Stimulated activated effector memory CD8-positive, alpha-beta T cell treated with anti-CD3 and anti-CD28 coated beads, Interleukin-12 subunit alpha, Interleukin-12 subunit beta, amount 100 ng/mL, for 72 hours (primary cell): ENCODE data around the gene ANAPC16.
A peak's percentile ranks its signal among the peaks of the same experiment; 100 is the strongest.

Experiments
- ATAC-seq: fragments of 150-1000 bp; cut with Tn5 transposase; 2 replicates; pipeline ENCODE4 v1.10.0; 2021
- DNase-seq, 2 donors: peaks; one replicate each; pipeline ENCODE4 v3.0.0; 2021 to 2022; ENCODE audit warnings: low spot score in 2 of 2
- H3K27ac Mint-ChIP-seq: one replicate; pipeline ENCODE4 v1.8.0; 2022; ENCODE audit warnings: mild to moderate bottlenecking, mixed read lengths
- H3K36me3 Mint-ChIP-seq: one replicate; pipeline ENCODE4 v1.8.0; 2022; ENCODE audit warnings: mild to moderate bottlenecking, mixed read lengths
- H3K4me1 Mint-ChIP-seq: one replicate; pipeline ENCODE4 v1.8.0; 2022; ENCODE audit warnings: mixed read lengths
- H3K4me3 Mint-ChIP-seq: one replicate; pipeline ENCODE4 v1.8.0; 2022; ENCODE audit warnings: mild to moderate bottlenecking, mixed read lengths
- H3K9me3 Mint-ChIP-seq: one replicate; pipeline ENCODE4 v1.8.0; 2022; ENCODE audit warnings: mixed read lengths

The ANAPC16 gene

GRCh38 chr10:72227826-72228225 lies 12.0 kb downstream of the ANAPC16 start:
- H3K27ac Mint-ChIP-seq = peak overlapping the region; percentile 23
- H3K4me1 Mint-ChIP-seq = peaks cover 39% of the 10 kb centered on the region
- H3K4me3 Mint-ChIP-seq = no peak overlapping the region
- DNase-seq (no peak), ATAC-seq (no peak)
- H3K36me3 Mint-ChIP-seq = peaks cover 97% of the 10 kb centered on the region
- no peaks in the 10 kb centered on the region for H3K9me3 Mint-ChIP-seq

- no peak overlapping the region for H3K4me3 Mint-ChIP-seq
- H3K9me3 Mint-ChIP-seq = no peaks in the 10 kb centered on the region
- DNase-seq = no peak
- no peak for ATAC-seq
- H3K27ac Mint-ChIP-seq = peak overlapping the region; percentile 23
- peaks cover 97% of the 10 kb centered on the region for H3K36me3 Mint-ChIP-seq
- peaks cover 36% of the 10 kb centered on the region for H3K4me1 Mint-ChIP-seq
Measured at GRCh38 chr10:72228318-72228751, 12.5 kb downstream of the ANAPC16 start.

- peaks cover 27% of the 10 kb centered on the region for H3K4me1 Mint-ChIP-seq
- H3K36me3 Mint-ChIP-seq = peaks cover 97% of the 10 kb centered on the region
- DNase-seq = no peak
- no peak overlapping the region for H3K4me3 Mint-ChIP-seq
- H3K27ac Mint-ChIP-seq = peak overlapping the region; percentile 81
- ATAC-seq = no peak
- H3K9me3 Mint-ChIP-seq = no peaks in the 10 kb centered on the region
Measured at GRCh38 chr10:72229261-72230251, 13.7 kb downstream of the ANAPC16 start.

GRCh38 chr10:72233621-72234020 lies 17.8 kb downstream of the ANAPC16 start:
- DNase-seq = no peak
- H3K4me3 Mint-ChIP-seq = no peak overlapping the region

GRCh38 chr10:72234560-72235095 lies 18.8 kb downstream of the ANAPC16 start:
- Mint-ChIP-seq H3K36me3 (peaks cover 76% of the 10 kb centered on the region), H3K9me3 (no peaks in the 10 kb centered on the region), H3K27ac (no peak overlapping the region), H3K4me3 (no peak overlapping the region), H3K4me1 (peaks cover 8% of the 10 kb centered on the region)
- no peak for ATAC-seq
- no peak for DNase-seq

More at GRCh38 chr10:72233621-72234020, 17.8 kb downstream of the ANAPC16 start:
- Mint-ChIP-seq H3K4me1 (peaks cover 14% of the 10 kb centered on the region), H3K27ac (peak overlapping the region; percentile 54), H3K9me3 (no peaks in the 10 kb centered on the region), H3K36me3 (peaks cover 86% of the 10 kb centered on the region)
- no peak for ATAC-seq

GRCh38 chr10:72235544-72236279 lies 19.9 kb downstream of the ANAPC16 start:
- Mint-ChIP-seq H3K27ac (peak overlapping the region; percentile 73), H3K9me3 (no peaks in the 10 kb centered on the region), H3K4me1 (peaks cover 9% of the 10 kb centered on the region), H3K4me3 (no peak overlapping the region), H3K36me3 (peaks cover 65% of the 10 kb centered on the region)
- ATAC-seq (no peak), DNase-seq (no peak)

GRCh38 chr10:72238392-72239175 lies 22.8 kb downstream of the ANAPC16 start:
- H3K4me3 Mint-ChIP-seq = no peak overlapping the region
- H3K27ac Mint-ChIP-seq = no peak overlapping the region
- H3K9me3 Mint-ChIP-seq = no peaks in the 10 kb centered on the region
- peaks cover 47% of the 10 kb centered on the region for H3K36me3 Mint-ChIP-seq
- peaks cover 34% of the 10 kb centered on the region for H3K4me1 Mint-ChIP-seq
- ATAC-seq = no peak
- no peak for DNase-seq

GRCh38 chr10:72239409-72239808 lies 23.6 kb downstream of the ANAPC16 start:
- Mint-ChIP-seq H3K4me3 (no peak overlapping the region), H3K27ac (no peak overlapping the region), H3K9me3 (no peaks in the 10 kb centered on the region), H3K36me3 (peaks cover 39% of the 10 kb centered on the region), H3K4me1 (peaks cover 42% of the 10 kb centered on the region)
- ATAC-seq (no peak), DNase-seq (no peak)

- Mint-ChIP-seq H3K4me3 (no peak overlapping the region), H3K27ac (no peak overlapping the region), H3K4me1 (peaks cover 51% of the 10 kb centered on the region), H3K9me3 (no peaks in the 10 kb centered on the region), H3K36me3 (peaks cover 29% of the 10 kb centered on the region)
- ATAC-seq = no peak
- DNase-seq = no peak
Measured at GRCh38 chr10:72240371-72240770, 24.6 kb downstream of the ANAPC16 start.

GRCh38 chr10:72241691-72242252 lies 26.0 kb downstream of the ANAPC16 start:
- Mint-ChIP-seq H3K36me3 (peaks cover 15% of the 10 kb centered on the region), H3K27ac (peak overlapping the region; percentile 90), H3K4me1 (peaks cover 64% of the 10 kb centered on the region), H3K4me3 (peak overlapping the region; percentile 35), H3K9me3 (no peaks in the 10 kb centered on the region)
- ATAC-seq (no peak), DNase-seq (no peak)

GRCh38 chr10:72242675-72243074 lies 26.9 kb downstream of the ANAPC16 start:
- DNase-seq = no peak
- no peaks in the 10 kb centered on the region for H3K9me3 Mint-ChIP-seq
- ATAC-seq = no peak
- peak overlapping the region; percentile 90 for H3K27ac Mint-ChIP-seq
- peaks cover 11% of the 10 kb centered on the region for H3K36me3 Mint-ChIP-seq
- peaks cover 66% of the 10 kb centered on the region for H3K4me1 Mint-ChIP-seq
- peak overlapping the region; percentile 35 for H3K4me3 Mint-ChIP-seq

- Mint-ChIP-seq H3K27ac (peak overlapping the region; percentile 90), H3K4me3 (peak overlapping the region; percentile 35), H3K9me3 (no peaks in the 10 kb centered on the region)
Measured at GRCh38 chr10:72243822-72244437, 28.1 kb downstream of the ANAPC16 start.

GRCh38 chr10:72244573-72245038 lies 28.8 kb downstream of the ANAPC16 start:
- H3K27ac Mint-ChIP-seq = peak overlapping the region; percentile 90
- peaks cover 80% of the 10 kb centered on the region for H3K4me1 Mint-ChIP-seq
- DNase-seq = no peak
- peak overlapping the region; percentile 35 for H3K4me3 Mint-ChIP-seq
- H3K9me3 Mint-ChIP-seq = no peaks in the 10 kb centered on the region
- H3K36me3 Mint-ChIP-seq = peaks cover 24% of the 10 kb centered on the region
- no peak for ATAC-seq

More at GRCh38 chr10:72243822-72244437, 28.1 kb downstream of the ANAPC16 start:
- H3K4me1 Mint-ChIP-seq = peaks cover 78% of the 10 kb centered on the region
- H3K36me3 Mint-ChIP-seq = peaks cover 22% of the 10 kb centered on the region
- DNase-seq (no peak), ATAC-seq (no peak)

- Mint-ChIP-seq H3K9me3 (no peaks in the 10 kb centered on the region), H3K27ac (peak overlapping the region; percentile 90), H3K36me3 (peaks cover 20% of the 10 kb centered on the region), H3K4me1 (peaks cover 85% of the 10 kb centered on the region), H3K4me3 (peak overlapping the region; percentile 35)
- no peak for DNase-seq
- ATAC-seq = no peak
Measured at GRCh38 chr10:72245949-72246525, 30.2 kb downstream of the ANAPC16 start.
